ENCODE data around the gene SLC16A5.

The SLC16A5 gene

DNA sequence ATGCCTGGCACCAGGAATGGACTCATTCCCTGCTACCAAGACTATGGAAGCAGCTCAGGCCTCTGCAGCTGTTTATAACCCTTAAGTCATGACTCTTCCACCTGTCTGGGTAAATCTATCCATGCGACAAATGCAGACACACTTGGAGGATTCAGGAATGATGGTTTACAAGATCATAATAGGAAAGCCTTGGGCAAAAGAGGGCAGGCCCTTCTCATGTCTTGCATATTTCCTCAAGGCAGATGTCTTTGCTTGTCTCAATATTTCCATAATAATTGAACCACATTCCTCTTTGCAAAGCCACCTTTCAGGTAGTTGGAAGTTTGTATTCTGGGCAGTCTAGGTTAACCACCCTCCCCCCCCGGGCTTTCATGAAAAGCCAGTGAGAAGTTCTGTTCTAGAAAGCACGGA, 67.4 kb downstream of the SLC16A5 start:
- no peak for FAIRE-seq

More for the DNA sequence above, 67.4 kb downstream of the SLC16A5 start:
- DNase-seq (ENCODE audit: insufficient read length, low spot score) = no peak

Measured in GM19239 (cell line).